WTC11 (cell line): ENCODE data around the gene SLAMF1.

ENCODE experiments used
- FOXJ3 ChIP-seq: sonication (generic); formaldehyde crosslinking; IDR thresholded peaks from 2 replicates; pipeline ENCODE4 v1.9.0; 2021; ENCODE audit warnings: missing genetic modification reagents, mild to moderate bottlenecking, borderline replicate concordance
- TF ChIP-seq, protein P1 (sequence below): sonication (generic); formaldehyde crosslinking; IDR thresholded peaks from 2 replicates; pipeline ENCODE4 v1.8.0; 2022; ENCODE audit warnings: mild to moderate bottlenecking, missing genetic modification reagents
- TF ChIP-seq, protein P2 (sequence below): fragments of 200-600 bp; IDR thresholded peaks from 2 replicates; pipeline ENCODE4 v1.8.0; 2022; ENCODE audit warnings: antibody characterized with exemption

DNA sequence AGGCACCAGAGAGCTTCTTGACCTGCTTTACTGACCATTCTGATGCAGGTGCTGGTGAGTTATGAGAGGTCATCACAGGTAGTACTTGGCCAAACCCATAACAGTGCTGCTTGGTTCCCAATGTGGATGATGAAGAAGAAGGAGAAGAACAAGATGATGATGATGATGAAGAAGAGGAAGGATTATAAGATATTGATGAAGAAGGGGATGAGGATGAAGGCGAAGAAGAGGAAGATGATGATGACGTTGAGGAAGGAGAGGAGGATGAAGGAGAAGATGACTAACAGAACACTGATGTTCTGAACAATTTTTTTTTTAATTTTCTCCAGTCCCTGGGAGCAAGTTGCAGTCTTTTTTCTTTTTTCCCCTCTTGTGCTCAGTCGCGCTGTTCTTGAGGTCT lies 23.9 kb upstream of the SLAMF1 start:
- TF ChIP-seq, protein P1, sequence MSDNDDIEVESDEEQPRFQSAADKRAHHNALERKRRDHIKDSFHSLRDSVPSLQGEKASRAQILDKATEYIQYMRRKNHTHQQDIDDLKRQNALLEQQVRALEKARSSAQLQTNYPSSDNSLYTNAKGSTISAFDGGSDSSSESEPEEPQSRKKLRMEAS (CRISPR knock-in tag) = no peak
- no peak for TF ChIP-seq FOXJ3 (CRISPR knock-in tag)
- TF ChIP-seq, protein P2, sequence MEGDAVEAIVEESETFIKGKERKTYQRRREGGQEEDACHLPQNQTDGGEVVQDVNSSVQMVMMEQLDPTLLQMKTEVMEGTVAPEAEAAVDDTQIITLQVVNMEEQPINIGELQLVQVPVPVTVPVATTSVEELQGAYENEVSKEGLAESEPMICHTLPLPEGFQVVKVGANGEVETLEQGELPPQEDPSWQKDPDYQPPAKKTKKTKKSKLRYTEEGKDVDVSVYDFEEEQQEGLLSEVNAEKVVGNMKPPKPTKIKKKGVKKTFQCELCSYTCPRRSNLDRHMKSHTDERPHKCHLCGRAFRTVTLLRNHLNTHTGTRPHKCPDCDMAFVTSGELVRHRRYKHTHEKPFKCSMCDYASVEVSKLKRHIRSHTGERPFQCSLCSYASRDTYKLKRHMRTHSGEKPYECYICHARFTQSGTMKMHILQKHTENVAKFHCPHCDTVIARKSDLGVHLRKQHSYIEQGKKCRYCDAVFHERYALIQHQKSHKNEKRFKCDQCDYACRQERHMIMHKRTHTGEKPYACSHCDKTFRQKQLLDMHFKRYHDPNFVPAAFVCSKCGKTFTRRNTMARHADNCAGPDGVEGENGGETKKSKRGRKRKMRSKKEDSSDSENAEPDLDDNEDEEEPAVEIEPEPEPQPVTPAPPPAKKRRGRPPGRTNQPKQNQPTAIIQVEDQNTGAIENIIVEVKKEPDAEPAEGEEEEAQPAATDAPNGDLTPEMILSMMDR = no peak
